Ectodermal cell (in vitro differentiated cells): ENCODE measurements around the gene ZNF132.
"Not testable (repeated sequence)": the region's sequence is repeated elsewhere in the genome, so short reads cannot be mapped to it uniquely, and the experiment has no call there.

Source experiments
- H3K27ac ChIP-seq: 2 replicates; pipeline ENCODE4 v1.7.0; 2013; ENCODE audit warnings: mild to moderate bottlenecking, low read depth, low read length; ENCODE audit not compliant: insufficient read depth, poor library complexity, severe bottlenecking
- H3K27me3 ChIP-seq: 2 replicates; pipeline ENCODE4 v1.7.0; 2013; ENCODE audit warnings: mild to moderate bottlenecking, low read length; ENCODE audit not compliant: insufficient read depth, control insufficient read depth, poor library complexity, severe bottlenecking
- H3K36me3 ChIP-seq: one replicate; pipeline ENCODE4 v1.7.0; 2013; ENCODE audit warnings: low read length; ENCODE audit not compliant: control insufficient read depth, insufficient read depth
- H3K4me1 ChIP-seq: one replicate; pipeline ENCODE4 v1.7.0; 2013; ENCODE audit warnings: low read length; ENCODE audit not compliant: control insufficient read depth, insufficient read depth
- H3K4me3 ChIP-seq: 2 replicates; pipeline ENCODE4 v1.7.0; 2013; ENCODE audit warnings: low read depth, low read length, control low read depth; ENCODE audit not compliant: insufficient read depth
- H3K9me3 ChIP-seq: 2 replicates; pipeline ENCODE4 v1.7.0; 2013; ENCODE audit warnings: mild to moderate bottlenecking, low read length, moderate library complexity; ENCODE audit not compliant: control insufficient read depth
- WGBS, 2 experiments: methylation state at CpG; one replicate each; pipeline ENCODE4 v1.1.7; 2013; ENCODE audit warnings: missing lambda C conversion rate in 2 of 2; 5-methylcytosine and 5-hydroxymethylcytosine counted together

ZNF132 gene

DNA sequence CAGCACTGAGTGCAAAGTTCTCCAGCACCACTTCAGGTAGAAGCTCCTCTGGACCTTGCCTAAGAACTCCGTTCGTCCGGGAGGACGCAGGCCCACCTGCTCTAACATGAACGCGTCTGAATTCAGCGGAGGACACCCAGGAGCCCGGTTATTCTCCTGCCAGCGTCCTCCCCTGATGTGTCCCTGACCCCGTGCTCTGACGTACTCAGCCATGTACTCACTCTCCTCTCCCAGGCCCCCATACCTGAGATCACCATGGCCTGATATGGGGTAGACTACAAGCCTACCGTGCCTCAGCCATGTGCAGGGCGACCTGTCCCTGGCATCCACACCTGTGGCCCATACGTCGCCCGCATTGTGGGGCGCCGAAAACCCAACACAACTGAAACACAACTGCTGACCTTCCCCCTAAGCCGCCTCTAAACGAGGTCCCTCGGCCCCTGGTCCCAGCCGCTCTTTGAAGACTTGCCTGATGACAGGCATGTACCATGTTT is 32.2 kb downstream of the ZNF132 start:
- H3K27ac ChIP-seq: peak overlapping the region; percentile 84
- no peaks in the 10 kb centered on the region for H3K9me3 ChIP-seq
- no peaks in the 10 kb centered on the region for H3K27me3 ChIP-seq
- WGBS, 2 experiments: 26 to 27% methylated on average over 22 of the region's 22 CpGs
- peak overlapping the region; percentile 78 for H3K4me3 ChIP-seq
- peaks cover 4% of the 10 kb centered on the region for H3K4me1 ChIP-seq
- no peaks in the 10 kb centered on the region for H3K36me3 ChIP-seq

DNA sequence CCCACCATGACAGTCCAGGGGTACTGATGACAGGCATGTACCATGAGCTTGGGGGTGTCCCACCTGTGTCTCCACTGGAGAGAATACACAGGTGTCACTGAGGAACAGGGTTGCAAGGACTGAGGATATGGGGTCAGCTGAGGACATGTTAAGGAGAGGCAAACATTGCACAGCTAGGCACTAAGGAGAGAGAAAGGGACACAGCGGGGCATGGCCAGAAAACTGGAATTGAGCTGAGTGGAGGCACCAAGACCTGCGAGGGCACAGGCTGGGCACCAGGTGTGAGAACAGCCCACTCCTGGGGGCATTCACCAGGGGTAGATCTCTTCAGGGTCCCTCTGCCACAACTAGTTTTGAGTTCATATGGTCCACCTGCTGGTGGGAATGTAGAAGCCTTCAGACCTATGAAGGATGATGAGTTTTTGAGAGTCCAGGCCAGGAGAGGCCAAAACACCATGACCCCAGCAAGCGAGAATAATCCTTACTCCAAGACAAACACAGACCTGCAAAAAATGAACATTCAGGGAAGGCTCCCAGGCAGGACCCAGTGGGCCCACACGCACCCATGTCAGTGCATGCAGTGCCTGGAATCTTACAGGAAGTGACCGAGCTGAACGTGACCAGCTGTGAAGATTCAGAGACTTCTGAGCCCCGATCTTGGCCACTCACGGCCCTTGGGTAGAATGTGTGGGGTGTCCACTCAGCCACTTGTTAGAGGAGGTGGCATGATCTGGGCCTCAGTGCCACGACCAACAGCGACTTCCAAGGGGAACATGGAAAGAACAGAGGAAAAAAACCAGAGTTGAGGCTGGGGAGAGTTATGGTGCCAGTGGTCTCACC is 32.9 kb downstream of the ZNF132 start:
- WGBS, 2 experiments: 89 to 90% methylated on average over 10 of the region's 10 CpGs

GRCh38 chr19:58403920-58404478 is 36.0 kb downstream of the ZNF132 start:
- H3K4me1 ChIP-seq: peaks cover 11% of the 10 kb centered on the region
- WGBS, 2 experiments: 84 to 87% methylated on average over 2 to 3 of the region's 5 CpGs
- H3K27ac ChIP-seq, H3K4me3 ChIP-seq, H3K36me3 ChIP-seq, H3K27me3 ChIP-seq, H3K9me3 ChIP-seq: not testable (repeated sequence)

More for the DNA sequence above, 32.9 kb downstream of the ZNF132 start:
- no peak overlapping the region for H3K27ac ChIP-seq
- H3K9me3 ChIP-seq: no peaks in the 10 kb centered on the region
- H3K27me3 ChIP-seq: no peaks in the 10 kb centered on the region
- H3K4me1 ChIP-seq: peaks cover 4% of the 10 kb centered on the region
- peak overlapping the region; percentile 78 for H3K4me3 ChIP-seq
- H3K36me3 ChIP-seq: no peaks in the 10 kb centered on the region

DNA sequence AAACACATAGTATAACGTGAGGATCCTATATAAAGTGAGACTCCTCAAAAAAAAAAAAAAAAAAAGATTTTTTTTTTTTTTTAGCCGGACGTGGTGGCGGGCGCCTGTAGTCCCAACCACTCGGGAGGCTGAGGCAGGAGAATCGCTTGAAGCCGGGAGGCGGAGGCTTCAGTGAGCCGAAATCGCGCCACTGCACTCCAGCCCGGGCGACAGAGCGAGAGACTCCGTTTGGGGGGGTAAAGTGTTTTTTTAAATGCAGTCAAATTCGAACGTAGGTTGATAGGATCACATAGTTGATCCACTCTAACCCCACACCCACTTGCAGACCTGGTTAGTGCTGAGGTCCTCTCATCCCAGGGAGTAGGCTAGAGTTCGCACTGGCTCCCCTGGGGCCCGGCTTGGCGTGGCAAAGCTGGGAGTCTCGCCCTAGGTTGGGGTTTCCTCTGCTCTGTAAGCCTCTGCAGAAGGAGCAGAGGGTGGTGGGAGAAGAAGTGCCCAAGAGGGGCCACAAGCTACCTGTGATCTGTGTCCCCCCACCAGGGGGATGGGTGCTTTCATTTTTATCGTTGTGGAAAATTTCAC is 38.0 kb downstream of the ZNF132 start:
- 55 to 56% methylated on average over 22 to 23 of the region's 23 CpGs for WGBS, 2 experiments
- peaks cover 3% of the 10 kb centered on the region for H3K27me3 ChIP-seq
- H3K4me3 ChIP-seq: peak overlapping the region; percentile 82
- H3K9me3 ChIP-seq: no peaks in the 10 kb centered on the region
- H3K36me3 ChIP-seq: no peaks in the 10 kb centered on the region
- H3K27ac ChIP-seq: peak overlapping the region; percentile 50
- peaks cover 7% of the 10 kb centered on the region for H3K4me1 ChIP-seq

DNA sequence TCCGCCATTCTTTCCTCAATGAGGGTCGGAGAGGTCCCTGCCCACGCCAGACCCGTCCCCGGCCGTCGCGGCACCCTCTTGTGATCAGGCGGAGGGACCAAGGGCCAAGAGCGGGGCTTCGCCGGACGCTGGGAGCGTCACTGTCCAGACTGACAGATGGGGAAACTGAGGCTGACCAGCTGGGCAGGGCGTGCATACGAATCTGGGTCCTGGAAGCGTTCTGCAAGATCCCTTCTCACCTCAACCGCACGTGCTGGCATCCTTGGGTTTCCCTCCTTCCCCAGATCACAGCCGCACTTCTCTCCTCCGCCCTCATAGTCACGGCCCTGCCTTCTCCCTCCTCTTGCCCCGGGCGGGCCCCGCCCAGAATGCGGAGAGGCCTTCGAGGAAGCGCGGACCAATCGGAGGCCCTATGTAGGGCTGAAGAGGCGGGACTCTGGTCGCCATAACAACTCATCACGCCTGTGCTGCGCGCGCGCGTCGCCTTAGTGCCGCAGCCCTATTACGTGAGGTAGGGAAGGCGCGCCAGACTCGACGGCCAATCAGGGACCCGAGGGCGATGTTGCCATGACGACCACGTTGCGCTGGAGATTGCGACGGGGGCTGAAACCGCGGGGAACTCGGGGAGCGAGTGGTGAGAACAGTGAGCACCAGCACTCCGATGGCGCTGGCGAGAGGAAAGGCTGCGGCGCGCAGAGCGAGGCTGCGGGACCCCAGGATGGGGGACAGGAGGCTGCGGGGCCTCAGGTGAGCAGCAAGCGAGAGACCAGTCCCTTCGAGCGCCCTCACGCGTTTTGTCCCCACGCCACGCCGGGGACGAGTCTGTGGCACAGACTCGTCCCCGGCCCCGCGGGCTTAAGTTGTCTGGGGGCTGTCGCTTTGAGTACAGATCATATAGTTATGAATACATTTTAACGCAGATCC is 38.8 kb downstream of the ZNF132 start:
- Histone ChIP-seq H3K27me3 (peaks cover 9% of the 10 kb centered on the region), H3K4me1 (peaks cover 7% of the 10 kb centered on the region), H3K27ac (peak overlapping the region; percentile 50), H3K36me3 (no peaks in the 10 kb centered on the region), H3K9me3 (no peaks in the 10 kb centered on the region), H3K4me3 (peak overlapping the region; percentile 82)
- 6% methylated on average over 79 of the region's 80 CpGs for WGBS, 2 experiments

DNA sequence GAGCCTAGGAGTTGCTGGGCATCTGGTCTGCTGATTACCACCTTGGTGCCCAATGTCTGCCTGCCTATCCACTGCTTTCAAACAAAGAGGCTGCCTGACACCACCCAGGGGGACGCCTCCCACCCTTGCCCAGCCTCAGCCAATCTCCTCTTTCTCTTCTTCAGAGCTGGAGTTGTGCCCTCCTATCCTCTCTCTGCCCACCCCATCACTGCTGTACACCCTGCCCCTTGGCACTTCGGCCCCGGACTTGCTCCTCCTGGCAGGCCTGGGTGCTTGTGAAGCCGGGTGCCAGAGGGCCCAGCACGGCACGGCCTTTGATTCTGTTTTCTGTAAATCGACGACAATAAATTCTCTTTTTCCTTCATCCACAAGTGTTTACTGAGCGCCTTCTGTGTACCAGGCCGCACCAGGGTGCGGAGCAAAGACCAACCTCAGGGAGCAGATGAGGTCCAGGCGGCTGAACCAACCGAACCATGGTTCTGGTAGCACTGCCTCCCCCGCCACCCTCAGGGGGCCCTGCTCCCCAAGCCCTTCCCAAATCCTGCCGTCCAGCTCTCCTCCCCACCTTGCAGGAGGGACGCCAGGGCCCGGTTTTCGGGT is 39.5 kb downstream of the ZNF132 start:
- peak overlapping the region; percentile 82 for H3K4me3 ChIP-seq
- no peak overlapping the region for H3K27ac ChIP-seq
- WGBS, 2 experiments: 80 to 83% methylated on average over 18 of the region's 18 CpGs
- H3K27me3 ChIP-seq: peaks cover 16% of the 10 kb centered on the region
- no peaks in the 10 kb centered on the region for H3K9me3 ChIP-seq
- H3K36me3 ChIP-seq: no peaks in the 10 kb centered on the region
- peaks cover 7% of the 10 kb centered on the region for H3K4me1 ChIP-seq

DNA sequence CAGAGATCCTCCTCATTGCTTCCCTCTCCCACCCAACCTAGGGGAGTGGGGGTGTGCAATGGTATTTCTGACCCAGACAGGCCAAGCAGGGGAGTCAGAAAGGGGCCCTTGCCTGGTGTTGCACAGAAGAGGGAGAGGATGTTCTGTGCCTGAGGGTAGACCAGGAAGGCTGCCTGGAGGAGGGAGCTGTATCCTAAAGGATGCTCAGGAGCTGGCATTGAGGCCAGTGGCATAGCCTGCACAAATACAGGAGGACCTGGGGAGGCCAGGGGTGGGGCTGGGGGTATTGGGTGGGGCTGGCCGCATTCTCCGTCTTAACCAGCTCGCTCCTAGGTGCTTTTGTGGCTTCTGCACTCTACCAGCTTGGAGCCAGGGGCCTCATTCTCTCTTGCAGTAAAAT is 40.0 kb downstream of the ZNF132 start:
- WGBS, 2 experiments: 89 to 100% methylated on average over 3 of the region's 3 CpGs
- H3K36me3 ChIP-seq: peaks cover 3% of the 10 kb centered on the region
- H3K27ac ChIP-seq: no peak overlapping the region
- H3K9me3 ChIP-seq: no peaks in the 10 kb centered on the region
- H3K4me1 ChIP-seq: peaks cover 7% of the 10 kb centered on the region
- peaks cover 16% of the 10 kb centered on the region for H3K27me3 ChIP-seq
- H3K4me3 ChIP-seq: no peak overlapping the region

GRCh38 chr19:58398545-58398944 is 41.4 kb downstream of the ZNF132 start:
- H3K4me1 ChIP-seq: peaks cover 7% of the 10 kb centered on the region
- no peak overlapping the region for H3K4me3 ChIP-seq
- peaks cover 16% of the 10 kb centered on the region for H3K36me3 ChIP-seq
- no peaks in the 10 kb centered on the region for H3K9me3 ChIP-seq
- 95 to 96% methylated on average over 6 of the region's 6 CpGs for WGBS, 2 experiments
- peaks cover 16% of the 10 kb centered on the region for H3K27me3 ChIP-seq
- no peak overlapping the region for H3K27ac ChIP-seq

- peaks cover 16% of the 10 kb centered on the region for H3K27me3 ChIP-seq
- H3K36me3 ChIP-seq: peaks cover 20% of the 10 kb centered on the region
- no peak overlapping the region for H3K4me3 ChIP-seq
- no peaks in the 10 kb centered on the region for H3K9me3 ChIP-seq
- peaks cover 7% of the 10 kb centered on the region for H3K4me1 ChIP-seq
- WGBS, 2 experiments: 88 to 94% methylated on average over 4 of the region's 4 CpGs
- no peak overlapping the region for H3K27ac ChIP-seq
Observed at GRCh38 chr19:58398087-58398486, 41.9 kb downstream of the ZNF132 start.
